Loucy (cell line): ENCODE data around the gene APC2.

ENCODE experiments used
- H2AFZ ChIP-seq: fragments of 200-600 bp; sonication (generic); 2 replicates; pipeline ENCODE4 v1.6.0; 2016; ENCODE audit warnings: antibody characterized with exemption, mild to moderate bottlenecking, low read length, moderate library complexity
- H3F3A ChIP-seq: fragments of 200-600 bp; 2 replicates; pipeline ENCODE4 v1.6.0; 2016; ENCODE audit warnings: antibody characterized with exemption, low read depth, mild to moderate bottlenecking
- H3K27me3 ChIP-seq: fragments of 200-600 bp; sonication (generic); 2 replicates; pipeline ENCODE4 v1.6.1; 2014; ENCODE audit warnings: low read length, mild to moderate bottlenecking; ENCODE audit not compliant: insufficient read depth, poor library complexity, severe bottlenecking
- H3K36me3 ChIP-seq: fragments of 200-600 bp; sonication (generic); 2 replicates; pipeline ENCODE4 v1.6.1; 2016; ENCODE audit warnings: low read length; ENCODE audit not compliant: insufficient read depth
- H3K4me1 ChIP-seq: fragments of 200-600 bp; sonication (generic); 2 replicates; pipeline ENCODE4 v1.5.1; 2014; ENCODE audit warnings: low read length, mild to moderate bottlenecking; ENCODE audit not compliant: insufficient read depth, poor library complexity, severe bottlenecking
- H3K4me2 ChIP-seq: fragments of 200-600 bp; sonication (generic); 2 replicates; pipeline ENCODE4 v1.6.0; 2014; ENCODE audit warnings: antibody characterized with exemption, low read length, low read depth, mild to moderate bottlenecking; ENCODE audit not compliant: poor library complexity, severe bottlenecking
- H3K4me3 ChIP-seq: fragments of 200-600 bp; sonication (generic); 2 replicates; pipeline ENCODE4 v1.5.1; 2014; ENCODE audit warnings: low read length, mild to moderate bottlenecking, mixed read lengths; ENCODE audit not compliant: poor library complexity, severe bottlenecking
- H3K79me2 ChIP-seq: fragments of 200-600 bp; sonication (generic); 2 replicates; pipeline ENCODE4 v1.6.1; 2014; ENCODE audit warnings: low read length; ENCODE audit not compliant: insufficient read depth
- H3K9ac ChIP-seq: fragments of 200-600 bp; sonication (generic); 2 replicates; pipeline ENCODE4 v1.6.0; 2014; ENCODE audit warnings: mild to moderate bottlenecking, low read depth, low read length, moderate library complexity; ENCODE audit not compliant: poor library complexity, severe bottlenecking
- H3K9me2 ChIP-seq: fragments of 200-600 bp; sonication (generic); replicated peaks from 2 replicates; pipeline ENCODE4 v1.6.1; 2016; ENCODE audit warnings: low read depth, low read length, mixed read lengths
- H3K9me3 ChIP-seq: fragments of 200-600 bp; sonication (generic); 2 replicates; pipeline ENCODE4 v1.6.1; 2014; ENCODE audit warnings: mild to moderate bottlenecking, antibody characterized with exemption, low read length, low read depth; ENCODE audit not compliant: insufficient read depth
- H4K20me1 ChIP-seq: fragments of 200-600 bp; sonication (generic); 2 replicates; pipeline ENCODE4 v1.6.0; 2014; ENCODE audit warnings: antibody characterized with exemption, low read length, mild to moderate bottlenecking; ENCODE audit not compliant: insufficient read depth, poor library complexity, severe bottlenecking
- EZH2phosphoT487 ChIP-seq: fragments of 200-600 bp; IDR thresholded peaks from 2 replicates; pipeline ENCODE4 v1.6.1; 2018; ENCODE audit warnings: antibody characterized with exemption, mild to moderate bottlenecking, moderate library complexity, borderline replicate concordance
- TF ChIP-seq, protein P1 (sequence below): fragments of 200-600 bp; sonication (generic); conservative IDR thresholded peaks from 2 replicates; pipeline ENCODE4 v1.5.1; 2014; ENCODE audit warnings: mild to moderate bottlenecking, antibody characterized with exemption, low read length

The APC2 gene

DNA sequence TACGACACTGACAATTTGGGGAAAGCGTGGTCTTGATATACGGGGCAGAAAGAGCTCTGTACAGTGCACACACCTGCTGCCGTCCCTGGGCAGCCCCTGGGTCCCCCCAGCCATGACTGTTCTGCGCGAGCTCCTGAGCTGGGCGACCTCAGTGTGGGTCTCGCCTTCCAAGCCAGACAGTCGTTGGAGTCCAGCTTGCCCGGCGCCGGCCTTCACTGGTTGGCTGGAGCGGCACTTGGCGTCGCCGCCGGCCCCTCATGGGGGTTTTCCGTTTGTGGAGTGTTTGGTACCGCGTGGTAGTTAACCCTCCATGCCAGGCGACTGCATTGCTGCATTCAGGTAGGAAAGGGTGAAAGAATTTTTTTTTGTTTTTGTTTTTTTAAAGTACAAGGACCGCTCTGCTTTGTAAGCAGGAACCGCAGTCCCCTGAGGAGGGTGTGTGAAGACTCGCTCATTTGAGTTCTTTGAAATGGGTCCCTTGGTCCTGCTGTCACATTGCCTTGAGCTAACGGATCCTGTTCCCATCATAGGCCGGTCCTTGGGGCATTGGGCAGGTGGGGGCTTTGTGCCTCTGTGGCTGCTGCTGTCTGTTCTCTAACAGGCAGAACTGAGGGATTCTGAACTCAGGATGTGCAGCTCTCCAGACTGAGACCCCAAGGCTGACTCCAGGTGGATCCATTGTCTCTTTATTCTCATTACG is 22.6 kb upstream of the APC2 start:
- Histone ChIP-seq H3K4me1 (no peaks in the 10 kb centered on the region), H3K4me3 (no peak overlapping the region), H2AFZ (no peak overlapping the region), H3K27me3 (no peaks in the 10 kb centered on the region), H3F3A (0 out of 2 replicates have a peak, but pooled peaks cover 3% of the 10 kb centered on the region), H4K20me1 (peaks cover 27% of the 10 kb centered on the region), H3K4me2 (no peak overlapping the region), H3K36me3 (peaks cover 88% of the 10 kb centered on the region; the same call in 1 of the 2 replicates), H3K9me2 (no peaks in the 10 kb centered on the region), H3K79me2 (peaks cover 22% of the 10 kb centered on the region; the same call in 1 of the 2 replicates), H3K9ac (no peak overlapping the region), H3K9me3 (no peaks in the 10 kb centered on the region)
- TF ChIP-seq, protein P1, sequence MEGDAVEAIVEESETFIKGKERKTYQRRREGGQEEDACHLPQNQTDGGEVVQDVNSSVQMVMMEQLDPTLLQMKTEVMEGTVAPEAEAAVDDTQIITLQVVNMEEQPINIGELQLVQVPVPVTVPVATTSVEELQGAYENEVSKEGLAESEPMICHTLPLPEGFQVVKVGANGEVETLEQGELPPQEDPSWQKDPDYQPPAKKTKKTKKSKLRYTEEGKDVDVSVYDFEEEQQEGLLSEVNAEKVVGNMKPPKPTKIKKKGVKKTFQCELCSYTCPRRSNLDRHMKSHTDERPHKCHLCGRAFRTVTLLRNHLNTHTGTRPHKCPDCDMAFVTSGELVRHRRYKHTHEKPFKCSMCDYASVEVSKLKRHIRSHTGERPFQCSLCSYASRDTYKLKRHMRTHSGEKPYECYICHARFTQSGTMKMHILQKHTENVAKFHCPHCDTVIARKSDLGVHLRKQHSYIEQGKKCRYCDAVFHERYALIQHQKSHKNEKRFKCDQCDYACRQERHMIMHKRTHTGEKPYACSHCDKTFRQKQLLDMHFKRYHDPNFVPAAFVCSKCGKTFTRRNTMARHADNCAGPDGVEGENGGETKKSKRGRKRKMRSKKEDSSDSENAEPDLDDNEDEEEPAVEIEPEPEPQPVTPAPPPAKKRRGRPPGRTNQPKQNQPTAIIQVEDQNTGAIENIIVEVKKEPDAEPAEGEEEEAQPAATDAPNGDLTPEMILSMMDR: no peak
- no peak for TF ChIP-seq EZH2phosphoT487

DNA sequence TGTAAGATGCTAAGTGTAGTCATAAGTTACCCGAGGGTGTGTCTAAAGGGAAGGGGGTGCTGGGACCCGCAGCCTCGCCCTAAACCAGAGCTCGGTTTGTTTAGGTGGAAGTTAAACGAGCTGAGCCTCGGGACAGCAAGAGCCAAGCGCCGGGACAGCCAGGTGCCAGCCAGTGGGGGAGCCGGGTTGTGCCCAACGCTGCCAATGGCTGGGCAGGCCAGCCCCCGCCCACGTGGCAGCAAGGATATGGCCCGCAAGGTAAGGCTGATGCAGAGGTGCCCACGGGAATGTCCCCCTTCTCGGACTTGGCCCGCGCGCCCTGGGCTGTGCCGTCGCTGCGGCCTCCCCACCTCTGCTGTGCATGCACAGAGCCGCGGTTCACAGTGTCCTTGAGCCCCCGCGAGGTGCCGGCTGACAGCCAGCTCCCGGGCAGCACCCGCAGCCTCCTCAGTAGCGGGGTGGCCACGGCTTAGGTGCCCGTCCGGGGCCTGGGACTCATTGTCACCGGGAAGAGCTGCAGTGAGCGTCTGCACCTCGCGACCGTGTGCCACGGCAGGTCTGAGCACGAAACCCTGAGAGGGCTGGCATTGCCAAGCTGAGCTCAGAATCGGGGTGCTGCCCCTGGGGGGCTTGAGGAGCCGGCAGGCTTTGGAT is 21.1 kb upstream of the APC2 start:
- Histone ChIP-seq H3K4me1 (no peaks in the 10 kb centered on the region), H3K9me3 (no peaks in the 10 kb centered on the region), H3K36me3 (peaks cover 88% of the 10 kb centered on the region; the same call in 1 of the 2 replicates), H2AFZ (no peak overlapping the region), H3K9ac (no peak overlapping the region), H3K9me2 (no peaks in the 10 kb centered on the region), H3F3A (0 out of 2 replicates have a peak, but pooled peaks cover 3% of the 10 kb centered on the region), H3K4me3 (no peak overlapping the region), H4K20me1 (peaks cover 17% of the 10 kb centered on the region), H3K79me2 (peaks cover 11% of the 10 kb centered on the region; the same call in 1 of the 2 replicates), H3K27me3 (no peaks in the 10 kb centered on the region), H3K4me2 (no peak overlapping the region)
- TF ChIP-seq EZH2phosphoT487: no peak
- TF ChIP-seq, protein P1: no peak

DNA sequence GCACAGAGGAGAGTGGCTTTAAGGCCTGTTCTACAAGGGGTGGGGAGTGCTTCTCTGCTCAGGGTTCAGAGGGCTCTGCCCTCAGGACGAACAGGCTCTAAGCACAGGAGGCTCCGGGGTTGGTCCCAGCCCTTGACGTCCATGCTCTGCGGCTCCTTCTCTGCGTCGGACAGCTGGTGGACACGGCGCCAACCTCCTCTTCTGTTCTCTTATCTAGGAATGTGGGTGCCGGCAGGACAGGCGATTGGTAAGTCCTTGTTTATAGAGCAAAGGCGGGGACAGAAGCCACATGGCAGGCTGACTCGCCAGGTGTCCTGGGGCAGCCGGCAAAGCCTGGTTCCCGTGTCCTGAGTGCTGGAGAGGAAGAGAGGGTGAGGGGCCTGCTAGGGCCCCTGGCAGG is 20.2 kb upstream of the APC2 start:
- Histone ChIP-seq H3K9me2 (no peaks in the 10 kb centered on the region), H3F3A (0 out of 2 replicates have a peak, but pooled peaks cover 3% of the 10 kb centered on the region), H3K9me3 (no peaks in the 10 kb centered on the region), H3K4me1 (no peaks in the 10 kb centered on the region), H4K20me1 (peaks cover 13% of the 10 kb centered on the region), H3K79me2 (peaks cover 8% of the 10 kb centered on the region; the same call in 1 of the 2 replicates), H3K27me3 (no peaks in the 10 kb centered on the region), H3K4me3 (no peak overlapping the region), H3K4me2 (no peak overlapping the region), H3K36me3 (peaks cover 86% of the 10 kb centered on the region; the same call in 1 of the 2 replicates), H3K9ac (no peak overlapping the region), H2AFZ (no peak overlapping the region)
- TF ChIP-seq, protein P1: no peak
- TF ChIP-seq EZH2phosphoT487: no peak
